NB4 (cell line): ENCODE data around the gene MAPK8IP1.

Experiments
- POLR2A ChIP-seq: IDR thresholded peaks from 2 replicates; pipeline ENCODE4 v1.6.1; 2011; ENCODE audit warnings: mild to moderate bottlenecking; ENCODE audit not compliant: insufficient read length; ENCODE audit errors: extremely low read depth
- TF ChIP-seq, protein P1 (sequence below): IDR thresholded peaks from one replicate; pipeline ENCODE4 v1.5.1; 2012; ENCODE audit warnings: low read depth, low read length

- no peak for TF ChIP-seq POLR2A
- TF ChIP-seq, protein P1, sequence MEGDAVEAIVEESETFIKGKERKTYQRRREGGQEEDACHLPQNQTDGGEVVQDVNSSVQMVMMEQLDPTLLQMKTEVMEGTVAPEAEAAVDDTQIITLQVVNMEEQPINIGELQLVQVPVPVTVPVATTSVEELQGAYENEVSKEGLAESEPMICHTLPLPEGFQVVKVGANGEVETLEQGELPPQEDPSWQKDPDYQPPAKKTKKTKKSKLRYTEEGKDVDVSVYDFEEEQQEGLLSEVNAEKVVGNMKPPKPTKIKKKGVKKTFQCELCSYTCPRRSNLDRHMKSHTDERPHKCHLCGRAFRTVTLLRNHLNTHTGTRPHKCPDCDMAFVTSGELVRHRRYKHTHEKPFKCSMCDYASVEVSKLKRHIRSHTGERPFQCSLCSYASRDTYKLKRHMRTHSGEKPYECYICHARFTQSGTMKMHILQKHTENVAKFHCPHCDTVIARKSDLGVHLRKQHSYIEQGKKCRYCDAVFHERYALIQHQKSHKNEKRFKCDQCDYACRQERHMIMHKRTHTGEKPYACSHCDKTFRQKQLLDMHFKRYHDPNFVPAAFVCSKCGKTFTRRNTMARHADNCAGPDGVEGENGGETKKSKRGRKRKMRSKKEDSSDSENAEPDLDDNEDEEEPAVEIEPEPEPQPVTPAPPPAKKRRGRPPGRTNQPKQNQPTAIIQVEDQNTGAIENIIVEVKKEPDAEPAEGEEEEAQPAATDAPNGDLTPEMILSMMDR, result no peak
Observed at GRCh38 chr11:45890886-45891550, 5.6 kb downstream of the MAPK8IP1 start.
